B cell (primary cell): ENCODE results near the gene GLOD4. TPM values are rescaled to one million over a fixed set of nuclear protein-coding genes. Genes with fewer than 3 reads are reported as not detected.
"Not testable (repeated sequence)": the region's sequence is repeated elsewhere in the genome, so short reads cannot be mapped to it uniquely, and the experiment has no call there.

ENCODE experiments used
- ATAC-seq: fragments of 200-7000 bp; cut with Tn5 transposase; one replicate; pipeline ENCODE4 v1.10.0; 2021; ENCODE audit warnings: low read depth, mild to moderate bottlenecking, moderate number of reproducible peaks, moderate library complexity
- CTCF ChIA-PET: fragments of 350-600 bp; sonication (Branson Sonifier 250); formaldehyde crosslinking; loops from one replicate; lab custom pipeline; 2021; ENCODE audit warnings: antibody characterized with exemption, inconsistent platforms; lab: Charles Lee
- POLR2A ChIA-PET: fragments of 350-600 bp; sonication (Branson Sonifier 250); formaldehyde crosslinking; loops from one replicate; lab custom pipeline; 2021; ENCODE audit warnings: antibody characterized with exemption; lab: Charles Lee
- DNase-seq: peaks from one replicate; pipeline ENCODE4 v3.0.0; 2013
- H2AFZ ChIP-seq: 2 replicates; pipeline ENCODE4 v1.6.1; 2012; ENCODE audit warnings: mild to moderate bottlenecking, low read depth, low read length; ENCODE audit not compliant: insufficient read depth, poor library complexity, severe bottlenecking
- H3K27ac ChIP-seq, 2 donors: 1 replicate in 1 of 2; 2 replicates in 1 of 2; pipeline ENCODE4 v1.5.1; 2012 to 2013; ENCODE audit warnings: low read length in 2 of 2, mild to moderate bottlenecking in 2 of 2, moderate library complexity in 1 of 2
- H3K27me3 ChIP-seq, 4 experiments: fragments of 200-600 bp in 1 of 4; sonication (generic) in 1 of 4; replicated peaks in 1 of 4; 1 replicate in 2 of 4; 2 replicates in 2 of 4; pipeline versions ENCODE4 v1.6.1 to v1.7.0; 2013 to 2016; ENCODE audit warnings: low read length in 3 of 4, mild to moderate bottlenecking in 2 of 4, mixed read lengths in 1 of 4, moderate library complexity in 1 of 4; ENCODE audit not compliant: insufficient read depth in 4 of 4, control insufficient read depth in 3 of 4; ENCODE audit errors: control extremely low read depth in 1 of 4
- H3K36me3 ChIP-seq, 2 experiments: replicated peaks in 1 of 2; 1 replicate in 1 of 2; 2 replicates in 1 of 2; pipeline versions ENCODE4 v1.6.1 to v1.7.1; 2013; ENCODE audit warnings: low read length in 1 of 2; ENCODE audit not compliant: insufficient read depth in 2 of 2, control insufficient read depth in 1 of 2; ENCODE audit errors: control extremely low read depth in 1 of 2, extremely low read depth in 1 of 2
- H3K4me1 ChIP-seq, 2 donors: fragments of 200-600 bp in 1 of 2; sonication (generic) in 1 of 2; 1 replicate in 1 of 2; 2 replicates in 1 of 2; pipeline versions ENCODE4 v1.5.1 to v1.6.1; 2013 to 2017; ENCODE audit warnings: low read length in 2 of 2; ENCODE audit not compliant: control insufficient read depth in 2 of 2, insufficient read depth in 2 of 2
- H3K4me2 ChIP-seq: replicated peaks from 2 replicates; pipeline ENCODE3; 2012; ENCODE audit warnings: mild to moderate bottlenecking, low read depth, low read length; ENCODE audit not compliant: poor library complexity, severe bottlenecking
- H3K4me3 ChIP-seq, 5 experiments: fragments of 200-600 bp in 1 of 5; sonication (generic) in 1 of 5; 1 replicate in 3 of 5; 2 replicates in 2 of 5; pipeline versions ENCODE4 v1.5.1 to v1.7.0; 2011 to 2016; ENCODE audit warnings: low read length in 4 of 5, mild to moderate bottlenecking in 4 of 5, low read depth in 2 of 5, control low read depth in 1 of 5, moderate library complexity in 1 of 5; ENCODE audit not compliant: insufficient read depth in 1 of 5; ENCODE audit errors: control extremely low read depth in 1 of 5, extremely low read depth in 1 of 5
- H3K79me2 ChIP-seq: fragments of 200-600 bp; sonication (generic); one replicate; pipeline ENCODE4 v1.6.0; 2016; ENCODE audit warnings: low read length; ENCODE audit not compliant: control insufficient read depth, insufficient read depth
- H3K9ac ChIP-seq: fragments of 200-600 bp; sonication (generic); 2 replicates; pipeline ENCODE4 v1.6.1; 2017; ENCODE audit warnings: mild to moderate bottlenecking, low read length, moderate library complexity
- H3K9me3 ChIP-seq, 3 donors: one replicate each; pipeline versions ENCODE4 v1.6.1 to v1.7.1; 2013; ENCODE audit warnings: low read length in 2 of 3; ENCODE audit not compliant: control insufficient read depth in 2 of 3, insufficient read depth in 1 of 3; ENCODE audit errors: control extremely low read depth in 1 of 3
- H4K20me1 ChIP-seq: 2 replicates; pipeline ENCODE4 v1.6.0; 2012; ENCODE audit warnings: mild to moderate bottlenecking, low read length; ENCODE audit not compliant: insufficient read depth, control insufficient read depth, poor library complexity, severe bottlenecking
- H3K27ac Mint-ChIP-seq: one replicate; pipeline ENCODE4 v1.8.0; 2021; ENCODE audit warnings: mixed read lengths
- H3K27me3 Mint-ChIP-seq: one replicate; pipeline ENCODE4 v1.8.0; 2021; ENCODE audit warnings: mixed read lengths
- H3K4me1 Mint-ChIP-seq: one replicate; pipeline ENCODE4 v1.8.0; 2021; ENCODE audit warnings: mixed read lengths
- H3K4me3 Mint-ChIP-seq: one replicate; pipeline ENCODE4 v1.8.0; 2021; ENCODE audit warnings: mixed read lengths
- H3K9me3 Mint-ChIP-seq: one replicate; pipeline ENCODE4 v1.8.0; 2022; ENCODE audit warnings: mixed read lengths; ENCODE audit not compliant: insufficient read depth
- CTCF ChIP-seq: fragments of 200-600 bp; IDR thresholded peaks from one replicate; pipeline ENCODE4 v1.8.0; 2022; ENCODE audit warnings: antibody characterized with exemption, mild to moderate bottlenecking
- EZH2 ChIP-seq: IDR thresholded peaks from 2 replicates; pipeline ENCODE4 v1.6.1; 2012; ENCODE audit warnings: borderline replicate concordance, low read depth, mild to moderate bottlenecking, moderate library complexity, low read length; ENCODE audit not compliant: insufficient read depth, poor library complexity, severe bottlenecking
- WGBS: methylation state at CpG from one replicate; pipeline ENCODE4 v1.1.5; 2013; ENCODE audit warnings: missing lambda C conversion rate; ENCODE audit not compliant: insufficient coverage; 5-methylcytosine and 5-hydroxymethylcytosine counted together
- intact Hi-C: fragments of 100-400 bp; cut with micrococcal nuclease; formaldehyde crosslinking; loops from one replicate; pipeline ENCODE4 v1.10.0; 2022
- polyA plus RNA-seq: library from polyadenylated mRNA; depleted of rRNA; stranded (reverse); fragments of >200 nt; gene quantifications from 2 replicates; pipeline ENCODE4 v1.2.3, GENCODE V29; 2012
- total RNA-seq, 2 donors: library from RNA; stranded (reverse); fragments of 120-200 nt in 1 of 2; gene quantifications; 1 replicate in 1 of 2; 2 replicates in 1 of 2; pipeline versions ENCODE4 v1.2.3 to v1.2.4, GENCODE V29; 2013 to 2022

The GLOD4 gene
- total and polyA plus RNA-seq, 2 donors (not counting 1 experiment from before 2014, with no cell fraction given): 24.0 to 77.4 TPM

- no peaks in the 10 kb centered on the region for H3K9me3 Mint-ChIP-seq
- no peak overlapping the region for H2AFZ ChIP-seq
- H3K27ac Mint-ChIP-seq: no peak overlapping the region
- no peak overlapping the region for H3K4me3 ChIP-seq
- peaks cover 7% of the 10 kb centered on the region in 2 donors for H3K4me1 ChIP-seq
- H3K9me3 ChIP-seq: no peaks in the 10 kb centered on the region
- H3K27me3 ChIP-seq: no peaks in the 10 kb centered on the region
- intact Hi-C loops: no loop called here
- TF ChIP-seq EZH2: no peak
- TF ChIP-seq CTCF: no peak
- no peak overlapping the region for H3K4me3 Mint-ChIP-seq
- 97% methylated on average over 8 of the region's 12 CpGs for WGBS
- no peak overlapping the region for H3K9ac ChIP-seq
- H3K79me2 ChIP-seq: peaks cover 27% of the 10 kb centered on the region
- peaks cover 5% of the 10 kb centered on the region for H4K20me1 ChIP-seq
- peaks cover 13% of the 10 kb centered on the region for H3K4me1 Mint-ChIP-seq
- no peaks in the 10 kb centered on the region for H3K27me3 Mint-ChIP-seq
- POLR2A ChIA-PET: no interaction called here
- no peak overlapping the region for H3K4me2 ChIP-seq
- CTCF ChIA-PET: no interaction called here
- H3K36me3 ChIP-seq: peaks cover 7 to 49% of the 10 kb centered on the region in 2 experiments
- ATAC-seq (no peak), DNase-seq (no peak)
- H3K27ac ChIP-seq: no peak overlapping the region
These were observed 5.7 kb upstream of the GLOD4 start for GRCh38 chr17:787641-788221.

- Histone ChIP-seq H3K36me3 (peaks cover 3 to 31% of the 10 kb centered on the region in 2 experiments), H3K4me1 (peaks cover 16 to 18% of the 10 kb centered on the region in 2 donors), H3K79me2 (peaks cover 45% of the 10 kb centered on the region)
- DNase-seq, H3K27ac ChIP-seq, H3K4me2 ChIP-seq, H3K27me3 ChIP-seq, H3K9me3 Mint-ChIP-seq, H3K9ac ChIP-seq, H3K4me3 Mint-ChIP-seq, H3K27ac Mint-ChIP-seq, CTCF ChIA-PET, H3K9me3 ChIP-seq, H2AFZ ChIP-seq, H4K20me1 ChIP-seq, H3K27me3 Mint-ChIP-seq, intact Hi-C loops, H3K4me3 ChIP-seq, POLR2A ChIA-PET, ATAC-seq: not testable (repeated sequence)
- WGBS: 100% methylated on average over 4 of the region's 7 CpGs
- H3K4me1 Mint-ChIP-seq: peaks cover 24% of the 10 kb centered on the region
These were observed 3.8 kb upstream of the GLOD4 start for GRCh38 chr17:785901-786300.
